H4 (cell line): Measurements from ENCODE around the gene PKM. TPM values are rescaled to one million over a fixed set of nuclear protein-coding genes. Genes with fewer than 3 reads are reported as not detected.

Experiments
- DNase-seq: peaks from one replicate; pipeline ENCODE4 v3.0.0-alpha.2; 2015; ENCODE audit warnings: low spot score
- total RNA-seq: library from RNA; depleted of rRNA; stranded (reverse); fragments of >200 nt; shearing (Covaris generic); gene quantifications from 2 replicates; pipeline ENCODE4 v1.2.3, GENCODE V29; 2014

Gene PKM
- total RNA-seq, 1 experiment from 2014 or later = 2,595 TPM

GRCh38 chr15:72235298-72235697 lies 4.3 kb upstream of the PKM start:
- DNase-seq = no peak

- no peak for DNase-seq
Measured at GRCh38 chr15:72233769-72234168, 2.8 kb upstream of the PKM start.

GRCh38 chr15:72231833-72232478 lies 966 bp upstream of the PKM start:
- peak; percentile 72 for DNase-seq

GRCh38 chr15:72230197-72231065 lies 559 bp downstream of the PKM start:
- peak; percentile 88 for DNase-seq

- DNase-seq = no peak
Measured at GRCh38 chr15:72229947-72230196, 1.1 kb downstream of the PKM start.

GRCh38 chr15:72229076-72229946 lies 1.7 kb downstream of the PKM start:
- DNase-seq = no peak

- DNase-seq = no peak
Measured at GRCh38 chr15:72227720-72228119, 3.3 kb downstream of the PKM start.

GRCh38 chr15:72227192-72227586 lies 3.8 kb downstream of the PKM start:
- peak; percentile 53 for DNase-seq

- no peak for DNase-seq
Measured at GRCh38 chr15:72223278-72223677, 7.7 kb downstream of the PKM start.

- DNase-seq = peak; percentile 68
Measured at GRCh38 chr15:72222393-72222792, 8.6 kb downstream of the PKM start.

- no peak for DNase-seq
Measured at GRCh38 chr15:72220687-72221086, 10.3 kb downstream of the PKM start.

- no peak for DNase-seq
Measured at GRCh38 chr15:72217216-72217615, 13.8 kb downstream of the PKM start.

- DNase-seq = no peak
Measured at GRCh38 chr15:72216079-72216478, 14.9 kb downstream of the PKM start.

- peak; percentile 20 for DNase-seq
Measured at GRCh38 chr15:72207558-72208085, 23.4 kb downstream of the PKM start.

- no peak for DNase-seq
Measured at GRCh38 chr15:72206677-72207000, 24.4 kb downstream of the PKM start.

GRCh38 chr15:72205896-72206676 lies 24.9 kb downstream of the PKM start:
- no peak for DNase-seq

GRCh38 chr15:72205273-72205672 lies 25.7 kb downstream of the PKM start:
- no peak for DNase-seq

GRCh38 chr15:72203507-72203837 lies 27.5 kb downstream of the PKM start:
- DNase-seq = peak; percentile 74

- no peak for DNase-seq
Measured at GRCh38 chr15:72202801-72203506, 28.0 kb downstream of the PKM start.

GRCh38 chr15:72202302-72202701 lies 28.7 kb downstream of the PKM start:
- DNase-seq = no peak

GRCh38 chr15:72201391-72201921 lies 29.5 kb downstream of the PKM start:
- no peak for DNase-seq
